SK-N-SH (cell line): ENCODE results near the gene ADAMTS7. TPM values are rescaled to one million over a fixed set of nuclear protein-coding genes. Genes with fewer than 3 reads are reported as not detected.

Experiments
- CTCF ChIA-PET: fragments of 300-600, 350-600 bp; formaldehyde crosslinking; extraction: SDS; loops from one replicate; lab custom pipeline; 2021; lab: Yijun Ruan, JAX
- POLR2A ChIA-PET: fragments of 350-600 bp; sonication (Branson Sonifier 250); formaldehyde crosslinking; extraction: SDS; loops from one replicate; lab custom pipeline; 2020; ENCODE audit warnings: antibody characterized with exemption, inconsistent platforms; lab: Yijun Ruan, JAX
- DNase-seq: peaks from one replicate; pipeline ENCODE4 v3.0.0; 2012
- H2AFZ ChIP-seq: fragments of 200-600 bp; sonication (generic); 2 replicates; pipeline ENCODE4 v1.8.1; 2016; ENCODE audit warnings: antibody characterized with exemption, mild to moderate bottlenecking, low read depth
- H3F3A ChIP-seq: fragments of 200-600 bp; sonication (generic); replicated peaks from 2 replicates; pipeline ENCODE3; 2016; ENCODE audit warnings: antibody characterized with exemption, mild to moderate bottlenecking; ENCODE audit not compliant: insufficient read depth
- H3K27ac ChIP-seq, 2 experiments: fragments of 200-500 bp in 1 of 2; fragments of 200-600 bp in 1 of 2; sonication (Bioruptor generic) in 1 of 2; sonication (generic), shearing (Covaris generic) in 1 of 2; 2 replicates each; pipeline versions ENCODE4 v1.5.1 to v1.6.1; 2014 to 2016; ENCODE audit warnings: low read depth in 2 of 2, inconsistent platforms in 1 of 2, low read length in 1 of 2, mild to moderate bottlenecking in 1 of 2, mixed read lengths in 1 of 2
- H3K27me3 ChIP-seq: fragments of 200-600 bp; sonication (generic), shearing (Covaris generic); 2 replicates; pipeline ENCODE4 v1.6.1; 2016; ENCODE audit warnings: mixed run types; ENCODE audit not compliant: insufficient read depth
- H3K36me3 ChIP-seq, 2 experiments: fragments of 200-500 bp in 1 of 2; fragments of 200-600 bp in 1 of 2; sonication (Bioruptor generic) in 1 of 2; sonication (generic) in 1 of 2; replicated peaks in 1 of 2; 2 replicates each; pipeline versions ENCODE3 to v1.5.1; 2014 to 2016; ENCODE audit warnings: low read length in 1 of 2, mild to moderate bottlenecking in 1 of 2; ENCODE audit not compliant: insufficient read depth in 2 of 2, control insufficient read depth in 1 of 2
- H3K4me1 ChIP-seq, 2 experiments: fragments of 200-500 bp in 1 of 2; fragments of 200-600 bp in 1 of 2; sonication (Bioruptor generic) in 1 of 2; sonication (generic), shearing (Covaris generic) in 1 of 2; 2 replicates each; pipeline versions ENCODE4 v1.5.1 to v1.6.1; 2014 to 2016; ENCODE audit warnings: low read depth in 1 of 2, low read length in 1 of 2, mixed run types in 1 of 2; ENCODE audit not compliant: insufficient read depth in 2 of 2, control insufficient read depth in 1 of 2
- H3K4me2 ChIP-seq: fragments of 200-600 bp; sonication (generic), shearing (Covaris generic); 2 replicates; pipeline ENCODE4 v1.6.1; 2017; ENCODE audit warnings: mixed run types
- H3K4me3 ChIP-seq, 2 experiments: fragments of 200-500 bp in 1 of 2; fragments of 200-600 bp in 1 of 2; sonication (Bioruptor generic) in 1 of 2; sonication (generic), shearing (Covaris generic) in 1 of 2; 2 replicates each; pipeline versions ENCODE4 v1.5.1 to v1.8.1; 2014 to 2016; ENCODE audit warnings: low read depth in 2 of 2, inconsistent platforms in 1 of 2, low read length in 1 of 2, mild to moderate bottlenecking in 1 of 2, mixed read lengths in 1 of 2, moderate library complexity in 1 of 2
- H3K79me2 ChIP-seq: fragments of 200-600 bp; sonication (generic); 2 replicates; pipeline ENCODE4 v1.8.1; 2017; ENCODE audit warnings: mild to moderate bottlenecking; ENCODE audit not compliant: insufficient read depth
- H3K9ac ChIP-seq: fragments of 200-600 bp; sonication (generic); 2 replicates; pipeline ENCODE4 v1.6.1; 2017; ENCODE audit warnings: mixed run types
- H3K9me2 ChIP-seq: fragments of 200-600 bp; sonication (generic); 2 replicates; pipeline ENCODE4 v1.6.1; 2017; ENCODE audit warnings: mixed run types
- H3K9me3 ChIP-seq: fragments of 200-600 bp; sonication (generic); 2 replicates; pipeline ENCODE4 v1.6.1; 2017; ENCODE audit warnings: mixed run types, mild to moderate bottlenecking, moderate library complexity
- H4K20me1 ChIP-seq: fragments of 200-600 bp; sonication (generic); 2 replicates; pipeline ENCODE4 v1.6.1; 2017; ENCODE audit warnings: mild to moderate bottlenecking, mixed run types; ENCODE audit not compliant: insufficient read depth
- ELF1 ChIP-seq: IDR thresholded peaks from 2 replicates; pipeline ENCODE4 v1.4.0; 2012
- FOSL2 ChIP-seq: IDR thresholded peaks from 2 replicates; pipeline ENCODE4 v1.4.0; 2012; ENCODE audit warnings: low read depth, mild to moderate bottlenecking, moderate library complexity, borderline replicate concordance
- GABPA ChIP-seq: IDR thresholded peaks from 2 replicates; pipeline ENCODE4 v1.4.0; 2012; ENCODE audit warnings: low read depth, mild to moderate bottlenecking
- GATA2 ChIP-seq: sonication (generic); formaldehyde crosslinking; IDR thresholded peaks from 2 replicates; pipeline ENCODE4 v1.5.0; 2020; ENCODE audit warnings: mild to moderate bottlenecking, missing genetic modification reagents
- JUND ChIP-seq: IDR thresholded peaks from 2 replicates; pipeline ENCODE4 v1.4.0; 2012
- POLR2AphosphoS5 ChIP-seq: IDR thresholded peaks from 2 replicates; pipeline ENCODE4 v1.6.1; 2012; ENCODE audit warnings: low read depth, low read length
- RCOR1 ChIP-seq: fragments of 150-350 bp; IDR thresholded peaks from 2 replicates; pipeline ENCODE4 v1.6.1; 2017; ENCODE audit warnings: antibody characterized with exemption, low read length
- SMC3 ChIP-seq: IDR thresholded peaks from 2 replicates; pipeline ENCODE4 v1.6.1; 2012; ENCODE audit warnings: low read depth, low read length, improper control_type of control experiment
- TAF1 ChIP-seq: IDR thresholded peaks from 2 replicates; pipeline ENCODE4 v1.6.1; 2012; ENCODE audit warnings: low read depth, mild to moderate bottlenecking, low read length, moderate library complexity, borderline replicate concordance
- TCF12 ChIP-seq: IDR thresholded peaks from 2 replicates; pipeline ENCODE4 v1.4.0; 2012
- TEAD4 ChIP-seq: IDR thresholded peaks from 2 replicates; pipeline ENCODE4 v1.4.0; 2012; ENCODE audit warnings: mild to moderate bottlenecking, borderline replicate concordance; ENCODE audit not compliant: insufficient read depth
- YY1 ChIP-seq: IDR thresholded peaks from 2 replicates; pipeline ENCODE4 v1.4.0; 2012; ENCODE audit warnings: low read depth, mild to moderate bottlenecking
- WGBS: methylation state at CpG from one replicate; pipeline ENCODE4 v1.1.6; 2017; ENCODE audit warnings: low lambda C conversion rate; 5-methylcytosine and 5-hydroxymethylcytosine counted together
- polyA plus RNA-seq, 3 experiments: library from polyadenylated mRNA; depleted of rRNA; stranded (reverse); fragments of >200 nt; gene quantifications; 2 replicates each; pipeline ENCODE4 v1.2.3, GENCODE V29; 2012
- TF ChIP-seq, protein P1 (sequence below): fragments of 200-600 bp; sonication (generic); IDR thresholded peaks from 2 replicates; pipeline ENCODE4 v1.6.1; 2017; ENCODE audit warnings: antibody characterized with exemption, mild to moderate bottlenecking, moderate library complexity
- TF ChIP-seq, protein P2 (sequence below): IDR thresholded peaks from 2 replicates; pipeline ENCODE4 v1.4.0; 2012; ENCODE audit warnings: low read depth
- TF ChIP-seq, protein P3 (sequence below): fragments of 150-350 bp; IDR thresholded peaks from 2 replicates; pipeline ENCODE4 v1.6.1; 2016; ENCODE audit warnings: mild to moderate bottlenecking, low read depth, low read length
- TF ChIP-seq, protein P4 (sequence below): IDR thresholded peaks from 2 replicates; pipeline ENCODE4 v1.4.0; 2012; ENCODE audit warnings: low read depth, borderline replicate concordance
- TF ChIP-seq, protein P5 (sequence below): IDR thresholded peaks from 2 replicates; pipeline ENCODE4; 2012

Gene ADAMTS7
- polyA plus RNA-seq, 1 of the 3 experiments (the other 2 are of a cell fraction) = 17.9 TPM

DNA sequence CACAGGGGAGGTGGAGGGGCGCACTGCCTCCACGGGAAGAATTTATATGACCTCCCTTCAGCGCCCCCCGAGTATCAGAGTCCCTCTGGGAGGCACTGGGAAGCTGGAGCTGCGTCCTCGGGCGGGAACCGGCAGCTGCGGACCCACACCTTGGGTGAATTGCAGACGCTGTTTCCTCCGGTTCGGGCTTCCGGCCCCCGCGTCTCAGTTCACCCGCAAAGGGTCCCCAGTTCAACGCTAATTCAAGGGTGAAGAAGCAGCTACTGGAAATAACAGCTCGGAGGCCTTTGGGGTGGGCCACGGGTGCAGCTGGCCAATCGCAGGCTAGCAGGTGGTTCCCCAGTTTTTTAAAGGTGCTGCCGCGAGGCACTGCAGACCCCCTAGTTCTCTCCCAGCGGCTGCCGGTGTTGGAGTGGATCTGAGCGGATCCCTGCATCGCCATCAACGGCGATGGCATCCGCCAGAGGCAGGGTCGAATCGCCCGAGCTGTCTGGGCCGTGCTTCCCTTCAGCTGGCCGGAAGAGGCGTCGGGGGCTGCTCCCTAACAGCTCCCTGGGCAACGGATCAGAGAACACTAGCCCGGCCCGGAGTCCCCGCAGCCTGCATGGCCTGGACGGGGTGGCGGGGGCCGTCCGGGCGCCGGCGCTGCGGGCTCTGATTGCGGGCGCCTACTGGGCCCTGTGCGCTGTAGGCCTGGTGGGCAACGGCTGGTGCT, 19.4 kb upstream of the ADAMTS7 start (continued):
- TF ChIP-seq, protein P1, sequence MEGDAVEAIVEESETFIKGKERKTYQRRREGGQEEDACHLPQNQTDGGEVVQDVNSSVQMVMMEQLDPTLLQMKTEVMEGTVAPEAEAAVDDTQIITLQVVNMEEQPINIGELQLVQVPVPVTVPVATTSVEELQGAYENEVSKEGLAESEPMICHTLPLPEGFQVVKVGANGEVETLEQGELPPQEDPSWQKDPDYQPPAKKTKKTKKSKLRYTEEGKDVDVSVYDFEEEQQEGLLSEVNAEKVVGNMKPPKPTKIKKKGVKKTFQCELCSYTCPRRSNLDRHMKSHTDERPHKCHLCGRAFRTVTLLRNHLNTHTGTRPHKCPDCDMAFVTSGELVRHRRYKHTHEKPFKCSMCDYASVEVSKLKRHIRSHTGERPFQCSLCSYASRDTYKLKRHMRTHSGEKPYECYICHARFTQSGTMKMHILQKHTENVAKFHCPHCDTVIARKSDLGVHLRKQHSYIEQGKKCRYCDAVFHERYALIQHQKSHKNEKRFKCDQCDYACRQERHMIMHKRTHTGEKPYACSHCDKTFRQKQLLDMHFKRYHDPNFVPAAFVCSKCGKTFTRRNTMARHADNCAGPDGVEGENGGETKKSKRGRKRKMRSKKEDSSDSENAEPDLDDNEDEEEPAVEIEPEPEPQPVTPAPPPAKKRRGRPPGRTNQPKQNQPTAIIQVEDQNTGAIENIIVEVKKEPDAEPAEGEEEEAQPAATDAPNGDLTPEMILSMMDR = no peak
- TF ChIP-seq, protein P2, sequence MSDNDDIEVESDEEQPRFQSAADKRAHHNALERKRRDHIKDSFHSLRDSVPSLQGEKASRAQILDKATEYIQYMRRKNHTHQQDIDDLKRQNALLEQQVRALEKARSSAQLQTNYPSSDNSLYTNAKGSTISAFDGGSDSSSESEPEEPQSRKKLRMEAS = no peak
- TF ChIP-seq, protein P3, sequence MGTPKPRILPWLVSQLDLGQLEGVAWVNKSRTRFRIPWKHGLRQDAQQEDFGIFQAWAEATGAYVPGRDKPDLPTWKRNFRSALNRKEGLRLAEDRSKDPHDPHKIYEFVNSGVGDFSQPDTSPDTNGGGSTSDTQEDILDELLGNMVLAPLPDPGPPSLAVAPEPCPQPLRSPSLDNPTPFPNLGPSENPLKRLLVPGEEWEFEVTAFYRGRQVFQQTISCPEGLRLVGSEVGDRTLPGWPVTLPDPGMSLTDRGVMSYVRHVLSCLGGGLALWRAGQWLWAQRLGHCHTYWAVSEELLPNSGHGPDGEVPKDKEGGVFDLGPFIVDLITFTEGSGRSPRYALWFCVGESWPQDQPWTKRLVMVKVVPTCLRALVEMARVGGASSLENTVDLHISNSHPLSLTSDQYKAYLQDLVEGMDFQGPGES = no peak
- TF ChIP-seq YY1 = no peak
- TF ChIP-seq POLR2AphosphoS5 = no peak
- no peak for TF ChIP-seq TEAD4
- no peak for TF ChIP-seq JUND
- no peak for TF ChIP-seq TCF12
- TF ChIP-seq GATA2 (CRISPR knock-in tag) = no peak
- no peak for TF ChIP-seq TAF1
- TF ChIP-seq RCOR1 = no peak
- TF ChIP-seq GABPA = no peak

DNA sequence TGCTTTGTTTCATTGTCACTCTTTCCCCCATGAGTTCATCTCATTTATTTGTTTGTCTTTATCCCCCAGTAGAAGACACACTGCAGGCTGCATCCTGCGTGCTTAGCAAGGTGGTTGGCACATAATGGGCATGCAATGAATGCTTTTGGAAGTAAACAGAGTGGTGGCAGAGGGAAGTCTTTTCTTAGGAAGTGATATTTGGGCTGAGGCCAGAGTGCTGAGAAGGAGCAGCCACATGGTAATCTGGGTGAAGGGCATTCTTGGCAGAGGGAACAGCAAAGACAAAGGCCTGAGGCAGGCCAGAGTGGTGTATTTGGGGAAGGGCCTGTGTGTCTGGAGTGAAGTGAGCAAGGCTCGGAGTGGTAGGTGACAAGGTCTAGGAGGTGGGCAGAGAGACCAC, 17.7 kb upstream of the ADAMTS7 start:
- H3K4me2 ChIP-seq = no peak overlapping the region
- H4K20me1 ChIP-seq = no peaks in the 10 kb centered on the region
- H3K9ac ChIP-seq = no peak overlapping the region
- TF ChIP-seq, protein P4, sequence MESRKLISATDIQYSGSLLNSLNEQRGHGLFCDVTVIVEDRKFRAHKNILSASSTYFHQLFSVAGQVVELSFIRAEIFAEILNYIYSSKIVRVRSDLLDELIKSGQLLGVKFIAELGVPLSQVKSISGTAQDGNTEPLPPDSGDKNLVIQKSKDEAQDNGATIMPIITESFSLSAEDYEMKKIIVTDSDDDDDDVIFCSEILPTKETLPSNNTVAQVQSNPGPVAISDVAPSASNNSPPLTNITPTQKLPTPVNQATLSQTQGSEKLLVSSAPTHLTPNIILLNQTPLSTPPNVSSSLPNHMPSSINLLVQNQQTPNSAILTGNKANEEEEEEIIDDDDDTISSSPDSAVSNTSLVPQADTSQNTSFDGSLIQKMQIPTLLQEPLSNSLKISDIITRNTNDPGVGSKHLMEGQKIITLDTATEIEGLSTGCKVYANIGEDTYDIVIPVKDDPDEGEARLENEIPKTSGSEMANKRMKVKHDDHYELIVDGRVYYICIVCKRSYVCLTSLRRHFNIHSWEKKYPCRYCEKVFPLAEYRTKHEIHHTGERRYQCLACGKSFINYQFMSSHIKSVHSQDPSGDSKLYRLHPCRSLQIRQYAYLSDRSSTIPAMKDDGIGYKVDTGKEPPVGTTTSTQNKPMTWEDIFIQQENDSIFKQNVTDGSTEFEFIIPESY = no peak
- no peak for TF ChIP-seq SMC3
- TF ChIP-seq, protein P5, sequence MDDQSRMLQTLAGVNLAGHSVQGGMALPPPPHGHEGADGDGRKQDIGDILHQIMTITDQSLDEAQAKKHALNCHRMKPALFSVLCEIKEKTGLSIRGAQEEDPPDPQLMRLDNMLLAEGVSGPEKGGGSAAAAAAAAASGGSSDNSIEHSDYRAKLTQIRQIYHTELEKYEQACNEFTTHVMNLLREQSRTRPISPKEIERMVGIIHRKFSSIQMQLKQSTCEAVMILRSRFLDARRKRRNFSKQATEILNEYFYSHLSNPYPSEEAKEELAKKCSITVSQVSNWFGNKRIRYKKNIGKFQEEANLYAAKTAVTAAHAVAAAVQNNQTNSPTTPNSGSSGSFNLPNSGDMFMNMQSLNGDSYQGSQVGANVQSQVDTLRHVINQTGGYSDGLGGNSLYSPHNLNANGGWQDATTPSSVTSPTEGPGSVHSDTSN = no peak
- no peak for TF ChIP-seq ELF1
- TF ChIP-seq FOSL2 = no peak
- TF ChIP-seq, protein P2 = no peak
- no peak for TF ChIP-seq JUND
- no peaks in the 10 kb centered on the region for H3K9me2 ChIP-seq
- ChIA-PET CTCF (no interaction called here), POLR2A (no interaction called here)
- H3K27ac ChIP-seq = no peak overlapping the region
- H3K27me3 ChIP-seq = no peaks in the 10 kb centered on the region
- no peaks in the 10 kb centered on the region for H3F3A ChIP-seq
- no peaks in the 10 kb centered on the region for H3K9me3 ChIP-seq
- no peak overlapping the region for H3K4me3 ChIP-seq
- H3K36me3 ChIP-seq = no peaks in the 10 kb centered on the region
- peaks cover 0 to 3% of the 10 kb centered on the region in 2 experiments; a peak in 1 of 4 replicates for H3K4me1 ChIP-seq
- no peaks in the 10 kb centered on the region for H3K79me2 ChIP-seq
- no peak overlapping the region for H2AFZ ChIP-seq
- no peak for DNase-seq
- WGBS = 81% methylated on average over 2 of the region's 2 CpGs
